Activated CD8-positive, alpha-beta T cell treated with anti-CD3 and anti-CD28 coated beads for 36 hours (primary cell): Measurements from ENCODE around the gene CYBRD1. TPM values are rescaled to one million over a fixed set of nuclear protein-coding genes. Genes with fewer than 3 reads are reported as not detected.

ENCODE experiments used
- ATAC-seq: fragments of 200-7000 bp; cut with Tn5 transposase; one replicate; pipeline ENCODE4 v1.10.0; 2021; ENCODE audit warnings: mild to moderate bottlenecking, moderate library complexity
- CTCF ChIA-PET: fragments of 350-600 bp; sonication (Branson Sonifier 250); formaldehyde crosslinking; loops from one replicate; lab custom pipeline; 2021; ENCODE audit warnings: antibody characterized with exemption; lab: Charles Lee
- POLR2A ChIA-PET: fragments of 350-600 bp; sonication (Branson Sonifier 250); formaldehyde crosslinking; loops from one replicate; lab custom pipeline; 2021; ENCODE audit warnings: antibody characterized with exemption; lab: Charles Lee
- DNase-seq: peaks from one replicate; pipeline ENCODE4 v3.0.0-alpha.2; 2020
- H3K27ac Mint-ChIP-seq: one replicate; pipeline ENCODE4 v1.8.0; 2021; ENCODE audit warnings: mild to moderate bottlenecking, mixed read lengths
- H3K27me3 Mint-ChIP-seq: one replicate; pipeline ENCODE4 v1.8.0; 2021; ENCODE audit warnings: mixed read lengths
- H3K36me3 Mint-ChIP-seq: one replicate; pipeline ENCODE4 v1.8.0; 2021; ENCODE audit warnings: low read depth, mixed read lengths
- H3K4me1 Mint-ChIP-seq: one replicate; pipeline ENCODE4 v1.8.0; 2021; ENCODE audit warnings: low read depth, mixed read lengths
- H3K4me3 Mint-ChIP-seq: one replicate; pipeline ENCODE4 v1.8.0; 2021; ENCODE audit warnings: mild to moderate bottlenecking, moderate library complexity, mixed read lengths
- H3K9me3 Mint-ChIP-seq: one replicate; pipeline ENCODE4 v1.8.0; 2021; ENCODE audit warnings: mixed read lengths
- intact Hi-C: fragments of 100-400 bp; cut with micrococcal nuclease; formaldehyde crosslinking; loops from one replicate; pipeline ENCODE4 v1.10.0; 2022
- total RNA-seq, 2 experiments: library from RNA; stranded (reverse); gene quantifications; one replicate each; pipeline ENCODE4 v1.2.3, GENCODE V29; 2021
- TF ChIP-seq, protein P1 (sequence below): fragments of 200-600 bp; IDR thresholded peaks from one replicate; pipeline ENCODE4 v1.8.0; 2022; ENCODE audit warnings: antibody characterized with exemption, mild to moderate bottlenecking

CYBRD1 gene
- total RNA-seq, 2 experiments from 2014 or later = 0.79 to 1.2 TPM

DNA sequence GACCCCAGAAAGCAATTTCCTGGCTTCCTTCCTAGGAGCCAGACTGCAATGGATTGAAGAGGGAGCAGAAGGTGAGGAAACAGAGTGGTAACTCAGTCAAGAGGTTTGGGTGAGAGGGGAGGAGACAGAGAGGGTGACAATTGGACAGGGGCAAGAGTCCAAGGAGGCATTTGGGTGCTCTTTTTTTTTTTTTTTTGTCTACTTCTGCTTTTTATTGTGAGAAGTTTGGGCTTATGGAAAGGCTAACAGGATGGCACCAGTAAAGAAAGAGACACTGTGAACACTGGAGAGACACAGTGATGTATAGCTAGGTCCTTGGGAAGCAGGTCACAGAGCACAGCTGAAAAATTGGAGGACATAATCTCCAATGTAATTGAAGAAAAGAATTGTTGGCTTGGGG is 25.0 kb downstream of the CYBRD1 start:
- no peak overlapping the region for H3K27ac Mint-ChIP-seq
- intact Hi-C loops = no loop called here
- H3K27me3 Mint-ChIP-seq = peaks cover 3% of the 10 kb centered on the region
- CTCF ChIA-PET = interaction anchor here (0.7 kb wide), 1 partner anchor 73 kb away, joined by 3 read pairs; no protein-coding TSS in a partner anchor
- H3K9me3 Mint-ChIP-seq = no peaks in the 10 kb centered on the region
- DNase-seq (no peak), ATAC-seq (no peak)
- POLR2A ChIA-PET = no interaction called here
- no peak overlapping the region for H3K4me3 Mint-ChIP-seq
- H3K4me1 Mint-ChIP-seq = no peaks in the 10 kb centered on the region
- TF ChIP-seq, protein P1, sequence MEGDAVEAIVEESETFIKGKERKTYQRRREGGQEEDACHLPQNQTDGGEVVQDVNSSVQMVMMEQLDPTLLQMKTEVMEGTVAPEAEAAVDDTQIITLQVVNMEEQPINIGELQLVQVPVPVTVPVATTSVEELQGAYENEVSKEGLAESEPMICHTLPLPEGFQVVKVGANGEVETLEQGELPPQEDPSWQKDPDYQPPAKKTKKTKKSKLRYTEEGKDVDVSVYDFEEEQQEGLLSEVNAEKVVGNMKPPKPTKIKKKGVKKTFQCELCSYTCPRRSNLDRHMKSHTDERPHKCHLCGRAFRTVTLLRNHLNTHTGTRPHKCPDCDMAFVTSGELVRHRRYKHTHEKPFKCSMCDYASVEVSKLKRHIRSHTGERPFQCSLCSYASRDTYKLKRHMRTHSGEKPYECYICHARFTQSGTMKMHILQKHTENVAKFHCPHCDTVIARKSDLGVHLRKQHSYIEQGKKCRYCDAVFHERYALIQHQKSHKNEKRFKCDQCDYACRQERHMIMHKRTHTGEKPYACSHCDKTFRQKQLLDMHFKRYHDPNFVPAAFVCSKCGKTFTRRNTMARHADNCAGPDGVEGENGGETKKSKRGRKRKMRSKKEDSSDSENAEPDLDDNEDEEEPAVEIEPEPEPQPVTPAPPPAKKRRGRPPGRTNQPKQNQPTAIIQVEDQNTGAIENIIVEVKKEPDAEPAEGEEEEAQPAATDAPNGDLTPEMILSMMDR = no peak
- H3K36me3 Mint-ChIP-seq = no peaks in the 10 kb centered on the region

DNA sequence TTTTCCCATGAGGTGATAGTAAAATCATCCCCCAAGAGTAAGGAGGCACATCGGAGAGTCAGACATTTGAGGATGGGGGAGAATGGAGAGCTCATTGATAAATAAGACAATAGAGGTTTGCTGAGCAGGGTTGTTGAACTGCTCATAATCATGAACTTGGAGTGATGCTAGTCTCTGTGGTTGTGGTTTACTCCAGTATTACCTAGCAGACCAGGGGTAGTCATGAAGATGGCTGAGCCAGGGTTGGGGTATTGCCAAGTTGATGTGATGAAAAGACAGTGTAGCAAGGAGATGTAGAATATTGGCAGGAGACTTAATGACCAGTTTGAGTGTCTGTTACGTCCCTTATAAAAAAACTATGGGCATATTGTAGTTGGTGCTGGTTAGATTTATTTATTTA is 25.4 kb downstream of the CYBRD1 start:
- Mint-ChIP-seq H3K27ac (no peak overlapping the region), H3K4me3 (no peak overlapping the region), H3K4me1 (no peaks in the 10 kb centered on the region), H3K9me3 (no peaks in the 10 kb centered on the region), H3K36me3 (no peaks in the 10 kb centered on the region), H3K27me3 (peaks cover 3% of the 10 kb centered on the region)
- ChIA-PET POLR2A (no interaction called here), CTCF (interaction anchor here (0.7 kb wide), 1 partner anchor 73 kb away, joined by 3 read pairs; no protein-coding TSS in a partner anchor)
- DNase-seq = no peak
- no peak for ATAC-seq
- TF ChIP-seq, protein P1 = no peak
- intact Hi-C loops = no loop called here

DNA sequence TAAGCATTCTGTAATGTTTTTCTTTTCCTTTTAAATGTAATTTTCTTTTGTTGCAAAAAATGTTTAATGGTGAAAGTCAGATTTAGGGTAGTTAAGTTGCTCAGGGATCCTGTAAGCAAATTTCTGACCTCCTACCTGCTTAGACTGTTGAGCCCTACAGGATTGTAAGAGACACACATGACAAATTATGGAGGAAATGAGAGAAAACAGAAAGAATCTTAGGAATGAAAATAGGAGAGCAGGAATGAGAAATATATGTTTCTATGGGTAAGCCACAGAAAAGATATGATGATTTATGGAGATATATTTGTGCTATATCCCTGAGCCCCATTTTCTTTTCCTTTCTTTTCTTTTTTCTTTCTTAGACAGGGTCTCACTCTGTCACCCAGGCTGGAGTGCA is 28.3 kb downstream of the CYBRD1 start:
- no peak for ATAC-seq

DNA sequence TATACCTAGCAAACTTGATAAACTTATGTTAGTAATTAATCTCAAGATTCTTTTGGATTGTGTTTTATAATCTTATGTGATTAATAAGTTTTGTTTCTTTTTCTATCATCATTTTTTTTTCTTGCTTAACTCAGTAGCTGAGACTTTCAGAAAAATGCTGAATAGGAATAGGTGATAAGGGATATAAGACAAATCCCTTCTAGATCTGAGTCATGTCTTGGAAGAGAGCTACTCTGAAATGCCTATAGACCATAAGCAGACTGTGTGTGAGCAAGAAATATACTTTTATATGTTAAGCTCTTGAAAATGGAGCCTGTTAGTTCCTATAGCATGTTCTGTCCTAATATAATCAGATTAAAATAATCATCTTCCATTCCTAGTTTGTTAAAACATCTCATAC is 29.6 kb downstream of the CYBRD1 start:
- H3K4me1 Mint-ChIP-seq = no peaks in the 10 kb centered on the region
- ATAC-seq (no peak), DNase-seq (no peak)
- no peak overlapping the region for H3K4me3 Mint-ChIP-seq
- no peaks in the 10 kb centered on the region for H3K27me3 Mint-ChIP-seq
- no peak overlapping the region for H3K27ac Mint-ChIP-seq
- intact Hi-C loops = no loop called here
- CTCF ChIA-PET = interaction anchor here (0.9 to 2.4 kb wide), 4 partner anchors 10 to 47 kb away, joined by 3 to 7 read pairs (median 4); no protein-coding TSS in a partner anchor
- TF ChIP-seq, protein P1 = no peak
- no peaks in the 10 kb centered on the region for H3K9me3 Mint-ChIP-seq
- POLR2A ChIA-PET = interaction anchor here (1.2 kb wide), 1 partner anchor 22 kb away, joined by 5 read pairs; no protein-coding TSS in a partner anchor
- no peaks in the 10 kb centered on the region for H3K36me3 Mint-ChIP-seq

More for the DNA sequence above, 28.3 kb downstream of the CYBRD1 start:
- ChIA-PET POLR2A (interaction anchor here (1.2 kb wide), 1 partner anchor 20 kb away, joined by 5 read pairs; no protein-coding TSS in a partner anchor), CTCF (interaction anchor here (1.2 to 2.4 kb wide), 3 partner anchors 9 to 48 kb away, joined by 3 to 7 read pairs (median 6); no protein-coding TSS in a partner anchor)
- TF ChIP-seq, protein P1 = no peak
- Mint-ChIP-seq H3K9me3 (no peaks in the 10 kb centered on the region), H3K27ac (no peak overlapping the region), H3K36me3 (no peaks in the 10 kb centered on the region), H3K4me3 (no peak overlapping the region), H3K27me3 (peaks cover 2% of the 10 kb centered on the region), H3K4me1 (no peaks in the 10 kb centered on the region)
- DNase-seq = no peak
- intact Hi-C loops = no loop called here

DNA sequence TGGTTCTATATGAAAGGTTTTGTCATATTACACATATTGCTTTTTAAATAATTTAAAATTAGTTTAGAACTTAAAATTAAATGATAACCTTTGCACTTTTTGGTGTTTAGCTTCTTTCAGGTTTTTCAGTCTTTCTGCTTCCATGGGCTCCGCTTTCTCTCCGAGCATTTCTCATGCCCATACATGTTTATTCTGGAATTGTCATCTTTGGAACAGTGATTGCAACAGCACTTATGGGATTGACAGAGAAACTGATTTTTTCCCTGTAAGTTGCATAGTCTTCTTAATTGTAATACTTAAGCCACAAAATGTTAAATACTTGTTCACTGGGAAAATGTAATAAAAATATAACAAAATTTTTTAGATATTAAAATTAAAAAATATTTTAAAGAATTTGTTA is 31.0 kb downstream of the CYBRD1 start:
- ChIA-PET CTCF (no interaction called here), POLR2A (no interaction called here)
- intact Hi-C loops = no loop called here
- Mint-ChIP-seq H3K4me1 (peaks cover 4% of the 10 kb centered on the region), H3K36me3 (no peaks in the 10 kb centered on the region), H3K4me3 (no peak overlapping the region), H3K27ac (no peak overlapping the region), H3K9me3 (no peaks in the 10 kb centered on the region), H3K27me3 (no peaks in the 10 kb centered on the region)
- TF ChIP-seq, protein P1 = no peak
- DNase-seq = no peak
- no peak for ATAC-seq
